Measurements from ENCODE around the gene SUSD1. TPM values are rescaled to one million over a fixed set of nuclear protein-coding genes. Genes with fewer than 3 reads are reported as not detected.

Gene SUSD1
- total and polyA plus RNA-seq, 2 donors from 2014 or later: 11.0 to 19.8 TPM

DNA sequence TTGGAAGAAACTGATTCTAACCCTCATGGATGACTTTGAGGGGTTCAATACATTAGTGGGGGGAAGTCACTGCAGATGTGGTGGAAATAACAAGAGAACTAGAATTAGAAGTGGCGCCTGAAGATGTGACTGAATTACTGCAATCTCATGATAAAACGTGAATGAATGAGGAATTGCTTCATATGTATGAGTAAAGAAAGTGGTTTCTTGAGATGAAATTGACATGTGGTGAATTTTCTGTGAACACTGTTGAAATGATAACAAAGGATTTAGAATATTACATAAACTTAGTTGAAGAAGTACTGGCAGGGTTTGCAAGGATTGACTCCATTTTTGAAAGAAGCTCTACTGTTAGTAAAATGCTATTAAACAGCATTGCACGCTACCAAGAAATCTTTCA is 165.4 kb downstream of the SUSD1 start:
- Histone ChIP-seq H3K9ac (ENCODE audit: low read length in 3 of 3) (no peak overlapping the region), H3K4me3 (ENCODE audit: low read length in 3 of 3) (no peak overlapping the region), H3K27ac (ENCODE audit: low read depth in 2 of 2, low read length in 2 of 2) (no peak overlapping the region), H3K27me3 (ENCODE audit: control insufficient read depth, insufficient read depth, low read length) (no peaks in the 10 kb centered on the region), H3K4me1 (ENCODE audit: control insufficient read depth in 2 of 3, insufficient read depth in 2 of 3, low read depth in 1 of 3, low read length in 3 of 3) (peaks cover 0 to 11% (median 9%) of the 10 kb centered on the region in 3 donors), H3K36me3 (ENCODE audit: control insufficient read depth in 2 of 3, insufficient read depth in 3 of 3, low read length in 3 of 3) (no peaks in the 10 kb centered on the region), H3K9me3 (ENCODE audit: control insufficient read depth in 2 of 3, insufficient read depth in 1 of 3, low read length in 3 of 3) (no peaks in the 10 kb centered on the region)
- TF ChIP-seq, protein P1, sequence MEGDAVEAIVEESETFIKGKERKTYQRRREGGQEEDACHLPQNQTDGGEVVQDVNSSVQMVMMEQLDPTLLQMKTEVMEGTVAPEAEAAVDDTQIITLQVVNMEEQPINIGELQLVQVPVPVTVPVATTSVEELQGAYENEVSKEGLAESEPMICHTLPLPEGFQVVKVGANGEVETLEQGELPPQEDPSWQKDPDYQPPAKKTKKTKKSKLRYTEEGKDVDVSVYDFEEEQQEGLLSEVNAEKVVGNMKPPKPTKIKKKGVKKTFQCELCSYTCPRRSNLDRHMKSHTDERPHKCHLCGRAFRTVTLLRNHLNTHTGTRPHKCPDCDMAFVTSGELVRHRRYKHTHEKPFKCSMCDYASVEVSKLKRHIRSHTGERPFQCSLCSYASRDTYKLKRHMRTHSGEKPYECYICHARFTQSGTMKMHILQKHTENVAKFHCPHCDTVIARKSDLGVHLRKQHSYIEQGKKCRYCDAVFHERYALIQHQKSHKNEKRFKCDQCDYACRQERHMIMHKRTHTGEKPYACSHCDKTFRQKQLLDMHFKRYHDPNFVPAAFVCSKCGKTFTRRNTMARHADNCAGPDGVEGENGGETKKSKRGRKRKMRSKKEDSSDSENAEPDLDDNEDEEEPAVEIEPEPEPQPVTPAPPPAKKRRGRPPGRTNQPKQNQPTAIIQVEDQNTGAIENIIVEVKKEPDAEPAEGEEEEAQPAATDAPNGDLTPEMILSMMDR (IDR thresholded peaks at IDR 0.05; ENCODE audit: borderline replicate concordance, extremely low read depth, insufficient read depth): no peak
- FAIRE-seq (no peak), DNase-seq (no peak)
- intact Hi-C loops (cut with DNase I): no loop called here

DNA sequence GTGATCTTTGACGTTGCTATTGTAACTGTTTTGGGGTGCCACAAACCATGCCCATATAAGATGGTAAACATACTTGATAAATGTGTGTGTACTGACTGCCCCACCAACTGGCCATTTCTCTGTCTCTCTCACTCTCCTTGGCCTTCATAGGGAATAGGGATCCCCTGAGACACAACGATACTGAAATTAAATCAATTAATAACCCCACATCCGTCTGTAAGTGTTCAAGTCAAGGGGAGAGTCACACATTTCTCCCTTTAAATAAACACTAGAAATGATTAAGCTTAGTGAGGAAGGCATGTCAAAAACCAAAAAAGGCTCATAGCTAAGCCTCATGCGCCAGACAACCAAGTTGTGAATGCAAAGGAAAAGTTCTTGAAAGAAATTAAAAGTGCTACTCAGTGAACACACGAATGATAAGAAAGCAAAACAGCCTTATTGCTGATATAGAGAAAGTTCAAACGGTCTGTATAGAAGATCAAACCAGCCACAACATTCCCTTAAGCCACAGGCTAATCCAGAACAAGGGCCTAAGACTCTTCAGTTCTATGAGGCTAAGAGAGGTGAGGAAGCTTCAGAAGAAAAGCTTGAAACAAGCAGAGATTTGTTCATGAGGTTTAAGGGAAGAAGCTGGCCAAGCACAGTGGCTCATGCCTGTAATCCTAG is 167.4 kb downstream of the SUSD1 start:
- intact Hi-C loops (cut with DNase I): no loop called here
- H3K9ac ChIP-seq (ENCODE audit: low read length in 3 of 3): no peak overlapping the region
- no peak overlapping the region for H3K4me3 ChIP-seq (ENCODE audit: low read length in 3 of 3)
- no peaks in the 10 kb centered on the region for H3K27me3 ChIP-seq (ENCODE audit: control insufficient read depth, insufficient read depth, low read length)
- DNase-seq: no peak
- no peaks in the 10 kb centered on the region for H3K9me3 ChIP-seq (ENCODE audit: control insufficient read depth in 2 of 3, insufficient read depth in 1 of 3, low read length in 3 of 3)
- H3K4me1 ChIP-seq (ENCODE audit: control insufficient read depth in 2 of 3, insufficient read depth in 2 of 3, low read depth in 1 of 3, low read length in 3 of 3): peaks cover 0 to 9% (median 9%) of the 10 kb centered on the region in 3 donors
- TF ChIP-seq, protein P1 (IDR thresholded peaks at IDR 0.05; ENCODE audit: borderline replicate concordance, extremely low read depth, insufficient read depth): no peak
- no peak overlapping the region for H3K27ac ChIP-seq (ENCODE audit: low read depth in 2 of 2, low read length in 2 of 2)
- FAIRE-seq: no peak
- no peaks in the 10 kb centered on the region for H3K36me3 ChIP-seq (ENCODE audit: control insufficient read depth in 2 of 3, insufficient read depth in 3 of 3, low read length in 3 of 3)

DNA sequence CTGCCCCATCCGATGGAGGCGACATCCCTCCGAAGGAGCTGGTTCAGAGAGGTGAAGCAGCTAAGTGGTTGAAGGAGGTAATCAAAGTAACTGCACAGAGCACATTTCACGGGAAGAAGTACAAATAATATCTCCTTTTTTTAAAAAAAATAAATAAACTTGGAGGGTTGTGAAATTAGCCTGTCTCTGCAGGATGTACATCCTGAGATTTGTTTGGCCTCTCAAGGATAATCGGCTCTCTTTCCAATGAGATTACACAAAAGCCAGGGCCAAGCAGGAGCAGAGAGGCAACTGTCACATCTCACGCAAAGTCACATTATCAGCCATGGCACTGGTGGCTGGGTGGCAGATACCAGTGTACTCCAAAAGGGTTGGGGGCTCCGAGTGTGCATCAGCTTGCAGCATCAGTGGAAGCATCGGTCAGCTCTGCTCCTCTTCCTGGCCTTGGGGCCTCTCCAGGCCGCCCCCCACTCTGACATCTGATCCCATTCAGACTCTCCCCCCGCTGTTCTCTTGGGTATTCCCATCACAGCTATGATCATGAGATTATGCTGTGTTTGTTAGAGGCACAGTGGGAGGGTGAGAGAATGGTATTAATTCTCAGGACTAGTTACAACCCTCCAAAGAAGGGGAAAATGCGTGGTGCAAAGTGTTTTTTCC is 168.6 kb downstream of the SUSD1 start:
- H3K36me3 ChIP-seq (ENCODE audit: control insufficient read depth in 2 of 3, insufficient read depth in 3 of 3, low read length in 3 of 3): no peaks in the 10 kb centered on the region
- DNase-seq (no peak), FAIRE-seq (no peak)
- no peaks in the 10 kb centered on the region for H3K9me3 ChIP-seq (ENCODE audit: control insufficient read depth in 2 of 3, insufficient read depth in 1 of 3, low read length in 3 of 3)
- no peak overlapping the region for H3K27ac ChIP-seq (ENCODE audit: low read depth in 2 of 2, low read length in 2 of 2)
- H3K4me3 ChIP-seq (ENCODE audit: low read length in 3 of 3): no peak overlapping the region
- H3K27me3 ChIP-seq (ENCODE audit: control insufficient read depth, insufficient read depth, low read length): no peaks in the 10 kb centered on the region
- no peaks in the 10 kb centered on the region for H3K4me1 ChIP-seq (ENCODE audit: control insufficient read depth in 2 of 3, insufficient read depth in 2 of 3, low read depth in 1 of 3, low read length in 3 of 3)
- H3K9ac ChIP-seq (ENCODE audit: low read length in 3 of 3): no peak overlapping the region
- intact Hi-C loops (cut with DNase I): no loop called here
- TF ChIP-seq, protein P1 (IDR thresholded peaks at IDR 0.05; ENCODE audit: borderline replicate concordance, extremely low read depth, insufficient read depth): no peak

Measured in kidney (tissue), 14 donors.